ENCODE results near the gene SEMA4B. TPM values are rescaled to one million over a fixed set of nuclear protein-coding genes. Genes with fewer than 3 reads are reported as not detected.

Gene SEMA4B
- total and polyA plus RNA-seq, 9 of the 15 experiments (the other 6 are each of a cell fraction or from before 2014, with no cell fraction given): 1.3 to 33.6 (median 11.0) TPM

- TF ChIP-seq BRF1 (IDR thresholded peaks at IDR 0.05; ENCODE audit: borderline replicate concordance, extremely low read depth, insufficient read length): no peak
- TF ChIP-seq E2F6 (IDR thresholded peaks at IDR 0.05; ENCODE audit: borderline replicate concordance in 1 of 2, extremely low read depth in 1 of 2, insufficient read depth in 1 of 2, insufficient read length in 1 of 2, low read depth in 1 of 2, low read length in 1 of 2, poor library complexity in 1 of 2, severe bottlenecking in 1 of 2): peak in 1 of 2 experiments; percentile 89
Measured at GRCh38 chr15:90266485-90266884, 65.4 kb downstream of the SEMA4B start (continued).

- H3K4me3 ChIP-seq: no peak overlapping the region
- TF ChIP-seq TCFL5 (CRISPR knock-in tag; conservative IDR thresholded peaks at IDR 0.05): no peak
- no peak for TF ChIP-seq ZNF507 (tag; conservative IDR thresholded peaks at IDR 0.05)
- TF ChIP-seq ZFPM2 (CRISPR knock-in tag; IDR thresholded peaks at IDR 0.05): no peak
- TF ChIP-seq JUND (IDR thresholded peaks at IDR 0.05; ENCODE audit: borderline replicate concordance, low read depth, low read length): no peak
- no peak for TF ChIP-seq JUND (tag; IDR thresholded peaks at IDR 0.05; ENCODE audit: borderline replicate concordance, low read depth, low read length)
- no peak for TF ChIP-seq CHAMP1 (IDR thresholded peaks at IDR 0.05)
- TF ChIP-seq ZNF592 (IDR thresholded peaks at IDR 0.05): no peak
- no peak for TF ChIP-seq HDAC3 (IDR thresholded peaks at IDR 0.05; ENCODE audit: borderline replicate concordance, partially characterized antibody)
- no peak for TF ChIP-seq SPI1 (IDR thresholded peaks at IDR 0.05; ENCODE audit: borderline replicate concordance, low read depth, low read length)
Measured at GRCh38 chr15:90268415-90268814, 67.3 kb downstream of the SEMA4B start.

More at GRCh38 chr15:90268415-90268814, 67.3 kb downstream of the SEMA4B start:
- 53% methylated on average over 1 of the region's 1 CpG for WGBS (ENCODE audit: insufficient coverage, low coverage, missing lambda C conversion rate)
- Histone ChIP-seq H3K27ac (ENCODE audit: extremely low read depth, low read depth, low read length) (no peak overlapping the region), H3K9me3 (replicated peaks; ENCODE audit: control insufficient read depth, insufficient read depth, low read depth, low read length) (no peaks in the 10 kb centered on the region), H2AFZ (ENCODE audit: low read depth, low read length) (no peak overlapping the region), H3K4me2 (ENCODE audit: insufficient read depth, low read length) (peak overlapping the region; percentile 39), H3K27me3 (ENCODE audit: control insufficient read depth in 2 of 2, insufficient read depth in 2 of 2, low read length in 2 of 2) (no peaks in the 10 kb centered on the region), H3K36me3 (ENCODE audit: control insufficient read depth, insufficient read depth, low read length) (peaks cover 57% of the 10 kb centered on the region), H4K20me1 (replicated peaks; ENCODE audit: control insufficient read depth, insufficient read depth, low read length) (no peaks in the 10 kb centered on the region; the same call in 1 of the 2 replicates), H3K9ac (ENCODE audit: insufficient read depth in 1 of 2, low read depth in 2 of 2, low read length in 2 of 2) (no peak overlapping the region), H3K4me1 (replicated peaks in 1 of 2; ENCODE audit: control insufficient read depth in 2 of 2, insufficient read depth in 2 of 2, low read length in 2 of 2) (peaks cover 14 to 18% of the 10 kb centered on the region in 2 experiments), H3K9me1 (ENCODE audit: control insufficient read depth, insufficient read depth, low read length) (no peaks in the 10 kb centered on the region), H3K79me2 (ENCODE audit: control insufficient read depth, insufficient read depth, low read length) (peaks cover 83% of the 10 kb centered on the region)
- in situ Hi-C loops (cut with MboI) (loop anchor here (5.0 kb wide), 1 partner anchor 116 kb away; no protein-coding TSS in a partner anchor), intact Hi-C loops (cut with micrococcal nuclease) (no loop called here)
- CTCF ChIA-PET (ENCODE audit: low intra/inter-chr PET ratio): no interaction called here
- ATAC-seq (no peak), DNase-seq (ENCODE audit: extremely low read depth in 1 of 4, low spot score in 3 of 4) (no peak), FAIRE-seq (no peak)
- no TSS peak for BruUV-seq (replicated peaks)
- POLR2A ChIA-PET: interaction anchor here (0.6 to 1.2 kb wide), 5 partner anchors 14 to 256 kb away, joined by 3 to 5 read pairs (median 3); no protein-coding TSS in a partner anchor
